ENCODE results near the gene CALCOCO2. TPM values are rescaled to one million over a fixed set of nuclear protein-coding genes. Genes with fewer than 3 reads are reported as not detected.

The CALCOCO2 gene
- total and polyA plus RNA-seq, 10 of the 15 experiments (the other 5 are each of a cell fraction or from before 2014, with no cell fraction given), result 20.2 to 138 (median 53.1) TPM

DNA sequence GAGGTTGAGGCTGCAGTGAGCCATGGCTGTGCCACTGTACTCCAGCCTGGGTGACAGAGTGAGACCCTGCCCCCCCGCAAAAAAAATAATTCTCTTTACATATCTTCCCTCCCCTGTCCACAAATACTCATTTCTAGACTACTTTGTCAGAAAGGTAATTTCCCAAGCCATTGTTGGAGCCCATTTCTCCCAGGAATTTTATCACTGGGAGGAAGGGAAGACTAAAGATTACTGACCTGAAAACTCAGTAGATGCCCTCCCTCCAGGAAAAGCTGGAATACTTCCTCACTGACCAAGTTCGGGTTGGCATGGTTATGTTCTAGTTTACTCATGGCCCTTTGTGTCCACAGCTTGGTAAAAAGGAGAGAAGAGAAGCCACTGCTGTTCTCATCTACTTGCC, 4.1 kb downstream of the CALCOCO2 start (continued):
- no peak for TF ChIP-seq HDAC6 (IDR thresholded peaks at IDR 0.05; ENCODE audit: unreplicated experiment)
- TF ChIP-seq, protein P1, sequence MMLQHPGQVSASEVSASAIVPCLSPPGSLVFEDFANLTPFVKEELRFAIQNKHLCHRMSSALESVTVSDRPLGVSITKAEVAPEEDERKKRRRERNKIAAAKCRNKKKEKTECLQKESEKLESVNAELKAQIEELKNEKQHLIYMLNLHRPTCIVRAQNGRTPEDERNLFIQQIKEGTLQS (IDR thresholded peaks at IDR 0.05; ENCODE audit: borderline replicate concordance, extremely low read depth, low read depth, low read length), result no peak
- no peak for TF ChIP-seq RCOR1 (conservative IDR thresholded peaks at IDR 0.05; ENCODE audit: low read depth, low read length)
- TF ChIP-seq, protein P2, sequence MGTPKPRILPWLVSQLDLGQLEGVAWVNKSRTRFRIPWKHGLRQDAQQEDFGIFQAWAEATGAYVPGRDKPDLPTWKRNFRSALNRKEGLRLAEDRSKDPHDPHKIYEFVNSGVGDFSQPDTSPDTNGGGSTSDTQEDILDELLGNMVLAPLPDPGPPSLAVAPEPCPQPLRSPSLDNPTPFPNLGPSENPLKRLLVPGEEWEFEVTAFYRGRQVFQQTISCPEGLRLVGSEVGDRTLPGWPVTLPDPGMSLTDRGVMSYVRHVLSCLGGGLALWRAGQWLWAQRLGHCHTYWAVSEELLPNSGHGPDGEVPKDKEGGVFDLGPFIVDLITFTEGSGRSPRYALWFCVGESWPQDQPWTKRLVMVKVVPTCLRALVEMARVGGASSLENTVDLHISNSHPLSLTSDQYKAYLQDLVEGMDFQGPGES (IDR thresholded peaks at IDR 0.05), result no peak
- no peak for TF ChIP-seq PAX5 (IDR thresholded peaks at IDR 0.05; ENCODE audit: borderline replicate concordance, low read depth, low read length)
- no peak for TF ChIP-seq POLR2AphosphoS2 (IDR thresholded peaks at IDR 0.05; ENCODE audit: low read depth, low read length)
- TF ChIP-seq ZZZ3 (IDR thresholded peaks at IDR 0.05; ENCODE audit: control insufficient read depth, insufficient read length, low read depth), result no peak
- TF ChIP-seq RBBP5 (conservative IDR thresholded peaks at IDR 0.05), result no peak
- TF ChIP-seq ZNF217 (IDR thresholded peaks at IDR 0.05), result peak; percentile 61; the same call in 1 of the 2 replicates
- no peak for TF ChIP-seq WRNIP1 (IDR thresholded peaks at IDR 0.05; ENCODE audit: borderline replicate concordance, low read depth, low read length)
- TF ChIP-seq, protein P3, sequence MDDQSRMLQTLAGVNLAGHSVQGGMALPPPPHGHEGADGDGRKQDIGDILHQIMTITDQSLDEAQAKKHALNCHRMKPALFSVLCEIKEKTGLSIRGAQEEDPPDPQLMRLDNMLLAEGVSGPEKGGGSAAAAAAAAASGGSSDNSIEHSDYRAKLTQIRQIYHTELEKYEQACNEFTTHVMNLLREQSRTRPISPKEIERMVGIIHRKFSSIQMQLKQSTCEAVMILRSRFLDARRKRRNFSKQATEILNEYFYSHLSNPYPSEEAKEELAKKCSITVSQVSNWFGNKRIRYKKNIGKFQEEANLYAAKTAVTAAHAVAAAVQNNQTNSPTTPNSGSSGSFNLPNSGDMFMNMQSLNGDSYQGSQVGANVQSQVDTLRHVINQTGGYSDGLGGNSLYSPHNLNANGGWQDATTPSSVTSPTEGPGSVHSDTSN (IDR thresholded peaks at IDR 0.05; ENCODE audit: insufficient replicate concordance, low read depth, low read length), result no peak
- TF ChIP-seq SMAD5 (IDR thresholded peaks at IDR 0.05; ENCODE audit: low read depth), result no peak
- TF ChIP-seq TCF12 (IDR thresholded peaks at IDR 0.05; ENCODE audit: low read depth, low read length), result no peak
- TF ChIP-seq, protein P4, sequence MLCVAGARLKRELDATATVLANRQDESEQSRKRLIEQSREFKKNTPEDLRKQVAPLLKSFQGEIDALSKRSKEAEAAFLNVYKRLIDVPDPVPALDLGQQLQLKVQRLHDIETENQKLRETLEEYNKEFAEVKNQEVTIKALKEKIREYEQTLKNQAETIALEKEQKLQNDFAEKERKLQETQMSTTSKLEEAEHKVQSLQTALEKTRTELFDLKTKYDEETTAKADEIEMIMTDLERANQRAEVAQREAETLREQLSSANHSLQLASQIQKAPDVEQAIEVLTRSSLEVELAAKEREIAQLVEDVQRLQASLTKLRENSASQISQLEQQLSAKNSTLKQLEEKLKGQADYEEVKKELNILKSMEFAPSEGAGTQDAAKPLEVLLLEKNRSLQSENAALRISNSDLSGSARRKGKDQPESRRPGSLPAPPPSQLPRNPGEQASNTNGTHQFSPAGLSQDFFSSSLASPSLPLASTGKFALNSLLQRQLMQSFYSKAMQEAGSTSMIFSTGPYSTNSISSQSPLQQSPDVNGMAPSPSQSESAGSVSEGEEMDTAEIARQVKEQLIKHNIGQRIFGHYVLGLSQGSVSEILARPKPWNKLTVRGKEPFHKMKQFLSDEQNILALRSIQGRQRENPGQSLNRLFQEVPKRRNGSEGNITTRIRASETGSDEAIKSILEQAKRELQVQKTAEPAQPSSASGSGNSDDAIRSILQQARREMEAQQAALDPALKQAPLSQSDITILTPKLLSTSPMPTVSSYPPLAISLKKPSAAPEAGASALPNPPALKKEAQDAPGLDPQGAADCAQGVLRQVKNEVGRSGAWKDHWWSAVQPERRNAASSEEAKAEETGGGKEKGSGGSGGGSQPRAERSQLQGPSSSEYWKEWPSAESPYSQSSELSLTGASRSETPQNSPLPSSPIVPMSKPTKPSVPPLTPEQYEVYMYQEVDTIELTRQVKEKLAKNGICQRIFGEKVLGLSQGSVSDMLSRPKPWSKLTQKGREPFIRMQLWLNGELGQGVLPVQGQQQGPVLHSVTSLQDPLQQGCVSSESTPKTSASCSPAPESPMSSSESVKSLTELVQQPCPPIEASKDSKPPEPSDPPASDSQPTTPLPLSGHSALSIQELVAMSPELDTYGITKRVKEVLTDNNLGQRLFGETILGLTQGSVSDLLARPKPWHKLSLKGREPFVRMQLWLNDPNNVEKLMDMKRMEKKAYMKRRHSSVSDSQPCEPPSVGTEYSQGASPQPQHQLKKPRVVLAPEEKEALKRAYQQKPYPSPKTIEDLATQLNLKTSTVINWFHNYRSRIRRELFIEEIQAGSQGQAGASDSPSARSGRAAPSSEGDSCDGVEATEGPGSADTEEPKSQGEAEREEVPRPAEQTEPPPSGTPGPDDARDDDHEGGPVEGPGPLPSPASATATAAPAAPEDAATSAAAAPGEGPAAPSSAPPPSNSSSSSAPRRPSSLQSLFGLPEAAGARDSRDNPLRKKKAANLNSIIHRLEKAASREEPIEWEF (IDR thresholded peaks at IDR 0.05; ENCODE audit: insufficient replicate concordance, low read depth, low read length), result no peak
- TF ChIP-seq JUNB (IDR thresholded peaks at IDR 0.05), result peak; percentile 89
- TF ChIP-seq, protein P5, sequence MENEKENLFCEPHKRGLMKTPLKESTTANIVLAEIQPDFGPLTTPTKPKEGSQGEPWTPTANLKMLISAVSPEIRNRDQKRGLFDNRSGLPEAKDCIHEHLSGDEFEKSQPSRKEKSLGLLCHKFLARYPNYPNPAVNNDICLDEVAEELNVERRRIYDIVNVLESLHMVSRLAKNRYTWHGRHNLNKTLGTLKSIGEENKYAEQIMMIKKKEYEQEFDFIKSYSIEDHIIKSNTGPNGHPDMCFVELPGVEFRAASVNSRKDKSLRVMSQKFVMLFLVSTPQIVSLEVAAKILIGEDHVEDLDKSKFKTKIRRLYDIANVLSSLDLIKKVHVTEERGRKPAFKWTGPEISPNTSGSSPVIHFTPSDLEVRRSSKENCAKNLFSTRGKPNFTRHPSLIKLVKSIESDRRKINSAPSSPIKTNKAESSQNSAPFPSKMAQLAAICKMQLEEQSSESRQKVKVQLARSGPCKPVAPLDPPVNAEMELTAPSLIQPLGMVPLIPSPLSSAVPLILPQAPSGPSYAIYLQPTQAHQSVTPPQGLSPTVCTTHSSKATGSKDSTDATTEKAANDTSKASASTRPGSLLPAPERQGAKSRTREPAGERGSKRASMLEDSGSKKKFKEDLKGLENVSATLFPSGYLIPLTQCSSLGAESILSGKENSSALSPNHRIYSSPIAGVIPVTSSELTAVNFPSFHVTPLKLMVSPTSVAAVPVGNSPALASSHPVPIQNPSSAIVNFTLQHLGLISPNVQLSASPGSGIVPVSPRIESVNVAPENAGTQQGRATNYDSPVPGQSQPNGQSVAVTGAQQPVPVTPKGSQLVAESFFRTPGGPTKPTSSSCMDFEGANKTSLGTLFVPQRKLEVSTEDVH (IDR thresholded peaks at IDR 0.05; ENCODE audit: low read depth, partially characterized antibody), result no peak
- TF ChIP-seq IKZF1 (conservative IDR thresholded peaks at IDR 0.05), result peak; percentile 98
- no peak for TF ChIP-seq SIX5 (IDR thresholded peaks at IDR 0.05; ENCODE audit: low read depth, low read length, severe bottlenecking)
